IMR-90 (cell line): Measurements from ENCODE around the gene DUSP16.

Experiments
- BHLHE40 ChIP-seq: fragments of 150-350 bp; IDR thresholded peaks from 2 replicates; pipeline ENCODE4 v1.6.1; 2016; ENCODE audit warnings: mild to moderate bottlenecking, low read depth, low read length
- CTCF ChIP-seq: conservative IDR thresholded peaks from 2 replicates; pipeline ENCODE4 v1.5.1; 2012; ENCODE audit warnings: mild to moderate bottlenecking, low read depth, low read length, improper control_type of control experiment
- ELK1 ChIP-seq: fragments of 150-350 bp; IDR thresholded peaks from 2 replicates; pipeline ENCODE4 v1.6.1; 2016; ENCODE audit warnings: low read depth, mild to moderate bottlenecking, low read length, moderate library complexity, borderline replicate concordance
- FOS ChIP-seq: fragments of 150-350 bp; IDR thresholded peaks from 2 replicates; pipeline ENCODE4 v1.6.1; 2016; ENCODE audit warnings: low read depth, low read length
- MAFK ChIP-seq: IDR thresholded peaks from 2 replicates; pipeline ENCODE4 v1.6.1; 2012; ENCODE audit warnings: low read depth, low read length, improper control_type of control experiment
- MXI1 ChIP-seq: IDR thresholded peaks from 2 replicates; pipeline ENCODE4 v1.6.1; 2012; ENCODE audit warnings: low read depth, mild to moderate bottlenecking, low read length, moderate library complexity, borderline replicate concordance
- NFE2L2 ChIP-seq: fragments of 150-350 bp; IDR thresholded peaks from 2 replicates; pipeline ENCODE4 v1.6.1; 2016; ENCODE audit warnings: low read depth, mild to moderate bottlenecking, low read length
- POLR2A ChIP-seq: IDR thresholded peaks from 2 replicates; pipeline ENCODE4 v1.6.1; 2012; ENCODE audit warnings: mild to moderate bottlenecking, low read depth, low read length
- RFX5 ChIP-seq: IDR thresholded peaks from 2 replicates; pipeline ENCODE4 v1.8.0; 2012; ENCODE audit warnings: low read depth, mild to moderate bottlenecking, low read length, moderate library complexity
- SMC3 ChIP-seq: fragments of 150-350 bp; IDR thresholded peaks from 2 replicates; pipeline ENCODE4 v1.6.1; 2016; ENCODE audit warnings: low read depth, mild to moderate bottlenecking, antibody characterized with exemption, low read length, moderate library complexity
- USF2 ChIP-seq: fragments of 150-350 bp; IDR thresholded peaks from 2 replicates; pipeline ENCODE4 v1.6.1; 2017; ENCODE audit warnings: mild to moderate bottlenecking, antibody characterized with exemption, low read length, low read depth

GRCh38 chr12:12511021-12511783 is 51.5 kb downstream of the DUSP16 start:
- TF ChIP-seq POLR2A (no peak), BHLHE40 (no peak), SMC3 (no peak), CTCF (no peak), MAFK (no peak), USF2 (no peak), MXI1 (no peak), FOS (no peak), NFE2L2 (no peak), RFX5 (no peak), ELK1 (no peak)
